ENCODE results near the gene HNRNPH1.

The HNRNPH1 gene

GRCh38 chr5:179601871-179602625, 21.4 kb downstream of the HNRNPH1 start:
- no peak for DNase-seq

DNA sequence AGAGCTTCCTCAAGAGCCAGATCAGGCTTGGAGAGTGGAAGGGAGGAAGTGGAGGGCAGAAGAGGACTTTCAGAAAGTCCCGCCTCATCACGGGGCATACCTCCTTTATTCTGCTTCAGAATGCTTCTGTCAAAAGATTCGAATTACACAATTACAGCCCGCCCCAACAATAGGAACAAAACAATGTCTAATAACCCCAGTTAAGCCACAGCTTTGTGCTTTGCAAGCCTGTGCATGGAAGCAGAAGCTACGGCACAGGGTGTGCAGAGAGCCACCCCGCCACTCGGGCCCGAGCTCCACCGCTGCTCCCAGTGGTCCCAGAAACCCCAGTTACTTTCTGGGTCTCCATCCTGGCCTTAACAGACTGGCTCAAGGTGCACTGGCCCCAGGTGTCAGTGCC, 23.5 kb downstream of the HNRNPH1 start:
- no peak for DNase-seq

GRCh38 chr5:179599566-179599965, 23.9 kb downstream of the HNRNPH1 start:
- no peak for DNase-seq

- DNase-seq: no peak
Observed at GRCh38 chr5:179599100-179599499, 24.4 kb downstream of the HNRNPH1 start.

GRCh38 chr5:179596421-179596820, 27.1 kb downstream of the HNRNPH1 start:
- DNase-seq: no peak

DNA sequence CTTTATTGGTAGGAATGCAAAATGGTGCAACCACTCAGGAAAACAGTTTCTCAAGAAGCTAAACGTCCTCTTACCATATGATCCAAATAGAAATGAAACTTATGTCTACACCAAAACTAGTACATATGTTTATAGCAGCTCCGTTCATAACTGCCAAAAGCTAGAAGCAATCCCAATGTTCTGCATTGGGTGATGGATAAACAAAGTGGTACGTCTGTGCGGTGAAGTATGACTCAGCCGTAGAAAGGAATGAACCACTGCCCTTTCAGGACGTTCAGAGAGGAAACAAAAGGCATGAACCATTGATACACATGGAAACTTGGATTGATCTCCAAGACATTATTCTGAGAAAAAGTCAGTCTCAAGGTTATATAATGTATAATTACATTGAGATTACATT, 27.6 kb downstream of the HNRNPH1 start:
- DNase-seq: no peak

- DNase-seq: no peak
Observed at GRCh38 chr5:179588166-179588565, 35.3 kb downstream of the HNRNPH1 start.

- no peak for DNase-seq
Observed at GRCh38 chr5:179585941-179586401, 37.5 kb downstream of the HNRNPH1 start.

GRCh38 chr5:179577286-179577960, 46.0 kb downstream of the HNRNPH1 start:
- no peak for DNase-seq

- no peak for DNase-seq
Observed at GRCh38 chr5:179572386-179572785, 51.1 kb downstream of the HNRNPH1 start.

- no peak for DNase-seq
Observed at GRCh38 chr5:179568721-179569120, 54.8 kb downstream of the HNRNPH1 start.

- no peak for DNase-seq
Observed at GRCh38 chr5:179564526-179564925, 58.9 kb downstream of the HNRNPH1 start.
